Right atrium auricular region (tissue), 2 donors: ENCODE measurements around the gene ACSF3. TPM values are rescaled to one million over a fixed set of nuclear protein-coding genes. Genes with fewer than 3 reads are reported as not detected.

ENCODE experiments used
- DNase-seq: peaks from one replicate; pipeline ENCODE4 v3.0.0-alpha.2; 2019; ENCODE audit warnings: low spot score
- H3K27ac ChIP-seq, 2 donors: fragments of 200-600 bp; sonication (generic); 1 replicate in 1 of 2; 2 replicates in 1 of 2; pipeline ENCODE4 v1.5.1; 2016 to 2019
- H3K27me3 ChIP-seq, 2 donors: fragments of 200-600 bp; sonication (generic); one replicate each; pipeline versions ENCODE4 v1.5.1 to v1.6.0; 2017 to 2019
- H3K36me3 ChIP-seq: fragments of 200-600 bp; sonication (generic); one replicate; pipeline ENCODE4 v1.5.1; 2016
- H3K4me1 ChIP-seq, 2 donors: fragments of 200-600 bp; sonication (generic); one replicate each; pipeline versions ENCODE4 v1.5.1 to v1.6.0; 2017 to 2019
- H3K4me3 ChIP-seq, 2 donors: fragments of 200-600 bp; sonication (generic); 1 replicate in 1 of 2; 2 replicates in 1 of 2; pipeline ENCODE4 v1.5.1; 2017 to 2019; ENCODE audit warnings: mild to moderate bottlenecking in 1 of 2, moderate library complexity in 1 of 2
- H3K9me3 ChIP-seq, 2 donors: fragments of 200-600 bp; sonication (generic); one replicate each; pipeline ENCODE4 v1.5.1; 2019
- total RNA-seq, 2 donors: library from RNA; depleted of rRNA; stranded (reverse); fragments of >200 nt; gene quantifications; one replicate each; pipeline ENCODE4 v1.1.0, GENCODE V29; 2016
- TF ChIP-seq, protein P1 (sequence below), 2 donors: fragments of 200-600 bp; sonication (generic); IDR thresholded peaks; one replicate each; pipeline ENCODE4 v1.5.1; 2019; ENCODE audit warnings: antibody characterized with exemption in 2 of 2

The ACSF3 gene
- total RNA-seq, 2 donors from 2014 or later: 13.4 to 15.9 TPM

DNA sequence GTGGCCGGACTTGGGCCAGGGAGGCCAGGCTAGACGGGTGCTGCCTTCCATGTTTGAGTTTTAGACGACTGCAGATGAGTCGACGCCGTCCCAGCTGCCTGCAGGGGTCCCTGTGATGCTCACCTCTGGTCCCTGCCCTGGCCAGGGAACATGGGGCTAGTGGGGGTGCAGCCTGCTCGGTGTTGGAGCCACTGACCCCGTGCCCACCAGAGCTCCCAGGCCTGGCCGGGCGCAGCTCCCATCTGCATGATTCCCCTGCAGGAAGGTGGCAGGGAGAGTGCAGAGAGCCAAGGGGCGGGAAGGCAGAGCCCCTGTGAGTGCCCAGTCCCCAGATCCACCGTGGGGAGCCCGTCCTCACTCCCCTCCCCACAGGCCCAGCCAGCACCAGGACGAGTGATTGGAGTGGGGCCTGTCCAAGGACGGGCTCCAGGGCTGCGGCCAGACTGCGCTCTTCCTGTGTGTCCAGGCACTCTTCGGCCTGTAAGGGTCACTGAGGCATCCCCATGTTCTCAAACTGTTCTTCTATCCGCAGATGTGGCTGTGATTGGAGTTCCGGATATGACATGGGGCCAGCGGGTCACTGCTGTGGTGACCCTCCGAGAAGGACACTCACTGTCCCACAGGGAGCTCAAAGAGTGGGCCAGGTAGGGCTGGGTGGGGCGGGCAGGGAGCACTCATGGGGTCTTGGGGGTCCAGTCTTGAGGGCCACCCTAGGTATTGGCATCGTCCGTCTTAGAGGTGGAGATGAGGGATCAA lies 51.9 kb downstream of the ACSF3 start:
- H3K36me3 ChIP-seq: peaks cover 26% of the 10 kb centered on the region
- no peak for DNase-seq
- H3K9me3 ChIP-seq: peaks cover 0 to 11% of the 10 kb centered on the region in 2 donors
- H3K27me3 ChIP-seq: no peaks in the 10 kb centered on the region
- H3K27ac ChIP-seq: no peak overlapping the region
- H3K4me1 ChIP-seq: no peaks in the 10 kb centered on the region
- TF ChIP-seq, protein P1, sequence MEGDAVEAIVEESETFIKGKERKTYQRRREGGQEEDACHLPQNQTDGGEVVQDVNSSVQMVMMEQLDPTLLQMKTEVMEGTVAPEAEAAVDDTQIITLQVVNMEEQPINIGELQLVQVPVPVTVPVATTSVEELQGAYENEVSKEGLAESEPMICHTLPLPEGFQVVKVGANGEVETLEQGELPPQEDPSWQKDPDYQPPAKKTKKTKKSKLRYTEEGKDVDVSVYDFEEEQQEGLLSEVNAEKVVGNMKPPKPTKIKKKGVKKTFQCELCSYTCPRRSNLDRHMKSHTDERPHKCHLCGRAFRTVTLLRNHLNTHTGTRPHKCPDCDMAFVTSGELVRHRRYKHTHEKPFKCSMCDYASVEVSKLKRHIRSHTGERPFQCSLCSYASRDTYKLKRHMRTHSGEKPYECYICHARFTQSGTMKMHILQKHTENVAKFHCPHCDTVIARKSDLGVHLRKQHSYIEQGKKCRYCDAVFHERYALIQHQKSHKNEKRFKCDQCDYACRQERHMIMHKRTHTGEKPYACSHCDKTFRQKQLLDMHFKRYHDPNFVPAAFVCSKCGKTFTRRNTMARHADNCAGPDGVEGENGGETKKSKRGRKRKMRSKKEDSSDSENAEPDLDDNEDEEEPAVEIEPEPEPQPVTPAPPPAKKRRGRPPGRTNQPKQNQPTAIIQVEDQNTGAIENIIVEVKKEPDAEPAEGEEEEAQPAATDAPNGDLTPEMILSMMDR (IDR thresholded peaks at IDR 0.05): no peak
- no peak overlapping the region for H3K4me3 ChIP-seq

DNA sequence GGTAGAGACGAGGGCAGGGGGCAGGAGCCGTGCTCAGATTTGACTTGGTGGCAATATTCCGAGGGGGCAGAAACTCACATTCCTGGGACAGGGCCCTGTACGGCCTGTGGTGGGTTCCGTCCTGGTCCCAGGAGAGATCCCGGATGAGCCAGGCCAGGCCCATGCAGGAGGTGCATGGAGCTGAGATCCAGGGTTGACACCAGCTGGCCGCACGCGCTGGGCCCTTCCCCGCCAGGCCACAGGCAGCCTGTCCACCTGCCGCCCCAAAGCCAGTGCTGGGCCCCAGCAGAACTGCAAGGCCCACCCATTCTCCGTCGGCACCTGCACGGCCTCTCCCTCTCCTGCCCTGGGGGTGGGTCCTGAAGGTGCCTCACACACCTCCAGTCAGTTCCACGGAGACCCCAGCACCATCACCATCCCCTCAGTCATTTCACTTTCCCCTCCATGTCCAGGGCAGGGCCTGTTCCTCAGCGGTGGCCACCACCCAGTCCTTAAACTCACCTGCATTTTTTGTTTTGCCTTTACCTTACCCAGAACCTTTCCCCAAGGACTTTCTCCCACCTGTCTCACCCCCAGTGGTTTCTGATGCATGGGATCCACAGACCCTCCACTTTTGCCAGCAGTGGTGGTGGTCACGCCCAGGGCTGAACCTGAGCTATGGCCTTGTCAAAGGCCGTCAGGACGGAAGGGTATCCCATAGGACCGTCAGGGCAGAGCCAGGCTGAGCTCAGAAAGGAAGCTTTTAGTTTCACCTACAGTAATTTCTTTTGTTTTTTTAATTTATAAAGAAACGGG lies 52.8 kb downstream of the ACSF3 start:
- Histone ChIP-seq H3K9me3 (peaks cover 0 to 11% of the 10 kb centered on the region in 2 donors), H3K4me3 (no peak overlapping the region), H3K27me3 (no peaks in the 10 kb centered on the region), H3K4me1 (no peaks in the 10 kb centered on the region), H3K27ac (no peak overlapping the region), H3K36me3 (peaks cover 33% of the 10 kb centered on the region)
- no peak for DNase-seq
- TF ChIP-seq, protein P1 (IDR thresholded peaks at IDR 0.05): no peak

DNA sequence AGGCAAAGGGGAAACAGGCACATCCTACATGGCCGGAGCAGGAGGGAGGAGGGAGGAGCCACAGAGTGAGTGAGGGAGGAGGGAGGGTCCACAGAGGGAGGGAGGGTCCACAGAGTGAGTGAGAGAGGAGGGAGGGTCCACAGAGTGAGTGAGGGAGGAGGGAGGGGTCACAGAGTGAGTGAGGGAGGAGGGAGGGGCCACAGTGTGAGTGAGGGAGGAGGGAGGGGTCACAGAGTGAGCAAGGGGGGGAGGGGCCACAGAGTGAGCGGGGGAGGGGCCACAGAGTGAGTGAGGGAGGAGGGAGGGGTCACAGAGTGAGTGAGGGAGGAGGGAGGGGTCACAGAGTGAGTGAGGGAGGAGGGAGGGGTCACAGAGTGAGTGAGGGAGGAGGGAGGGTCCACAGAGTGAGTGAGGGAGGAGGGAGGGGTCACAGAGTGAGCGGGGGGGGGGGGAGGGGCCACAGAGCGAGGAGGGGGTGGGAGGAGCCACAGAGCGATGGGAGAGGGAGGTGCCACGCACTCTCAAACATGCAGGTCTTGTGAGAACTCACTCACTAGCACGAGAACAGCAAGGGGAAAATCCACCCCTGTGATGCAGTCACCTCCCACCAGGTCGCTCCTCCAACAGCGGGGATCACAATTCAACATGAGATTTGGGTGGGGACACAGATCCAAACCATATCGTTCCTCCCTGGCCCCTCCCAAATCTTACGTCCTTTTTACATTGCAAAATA lies 53.6 kb downstream of the ACSF3 start:
- no peak overlapping the region for H3K4me3 ChIP-seq
- no peaks in the 10 kb centered on the region for H3K27me3 ChIP-seq
- no peaks in the 10 kb centered on the region for H3K4me1 ChIP-seq
- no peak for DNase-seq
- peaks cover 40% of the 10 kb centered on the region for H3K36me3 ChIP-seq
- H3K9me3 ChIP-seq: peaks cover 0 to 11% of the 10 kb centered on the region in 2 donors
- no peak overlapping the region for H3K27ac ChIP-seq
- TF ChIP-seq, protein P1 (IDR thresholded peaks at IDR 0.05): no peak

DNA sequence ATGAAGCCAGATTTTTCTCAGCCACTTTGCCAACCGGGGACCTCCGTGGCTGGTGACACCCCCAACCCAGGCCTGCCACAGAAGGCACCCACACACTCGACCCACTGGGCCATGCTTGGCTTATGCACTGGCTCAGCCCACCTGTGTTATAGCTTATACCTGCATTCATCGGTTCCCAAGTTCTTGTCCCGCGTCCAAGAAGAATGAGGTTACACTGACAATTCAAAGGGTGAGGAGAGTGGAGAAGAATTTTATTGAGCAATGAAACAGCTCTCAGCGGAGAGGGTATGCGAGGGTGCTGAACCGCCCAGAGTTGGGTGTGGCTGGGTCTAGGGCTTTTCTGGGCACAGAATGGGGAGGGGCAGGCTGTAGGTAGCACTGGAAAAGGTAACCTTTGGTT lies 55.7 kb downstream of the ACSF3 start:
- peaks cover 0 to 11% of the 10 kb centered on the region in 2 donors for H3K9me3 ChIP-seq
- peaks cover 40% of the 10 kb centered on the region for H3K36me3 ChIP-seq
- DNase-seq: no peak
- H3K27ac ChIP-seq: no peak overlapping the region
- H3K4me1 ChIP-seq: peaks cover 0 to 2% of the 10 kb centered on the region in 2 donors
- TF ChIP-seq, protein P1 (IDR thresholded peaks at IDR 0.05): no peak
- H3K4me3 ChIP-seq: no peak overlapping the region
- H3K27me3 ChIP-seq: no peaks in the 10 kb centered on the region

DNA sequence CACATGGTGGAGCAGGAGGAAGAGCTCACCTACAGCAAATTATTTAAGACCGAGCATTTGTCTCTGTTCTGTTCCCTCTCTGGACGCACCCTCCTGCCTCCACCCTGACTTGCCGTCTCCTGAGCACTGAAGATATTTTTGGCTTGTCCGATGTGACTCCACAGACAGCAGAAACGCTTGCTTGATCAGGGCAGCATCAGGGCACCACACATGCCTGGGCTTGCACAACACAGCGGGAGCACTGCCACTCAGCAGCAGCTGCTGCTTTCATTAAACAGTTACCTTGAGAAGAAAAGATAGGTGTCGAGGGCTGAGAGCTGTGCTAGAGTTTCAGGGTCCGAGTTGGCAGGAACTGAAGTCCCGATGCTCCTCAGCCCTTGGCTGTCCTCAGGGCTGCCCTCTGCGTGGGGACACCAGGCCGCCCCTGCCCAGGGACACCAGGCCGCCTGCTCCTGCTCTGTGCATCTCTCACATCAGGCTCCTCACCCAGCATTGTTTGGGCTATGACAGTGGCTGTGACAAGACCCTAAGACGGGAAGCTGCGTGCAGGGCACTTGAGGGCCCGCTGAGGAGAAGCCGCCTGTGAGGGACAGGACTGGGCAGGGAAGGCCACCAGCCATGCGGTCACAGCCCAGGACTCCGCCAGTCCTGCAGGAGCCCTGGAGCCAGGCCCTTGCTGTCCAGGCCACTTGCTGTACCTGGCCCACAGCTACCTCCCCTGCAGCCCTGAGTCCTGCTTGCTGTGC lies 56.6 kb downstream of the ACSF3 start:
- no peak for DNase-seq
- peaks cover 0 to 11% of the 10 kb centered on the region in 2 donors for H3K4me1 ChIP-seq
- TF ChIP-seq, protein P1 (IDR thresholded peaks at IDR 0.05): no peak
- peaks cover 39% of the 10 kb centered on the region for H3K36me3 ChIP-seq
- peaks cover 0 to 11% of the 10 kb centered on the region in 2 donors for H3K9me3 ChIP-seq
- H3K27me3 ChIP-seq: no peaks in the 10 kb centered on the region
- H3K4me3 ChIP-seq: no peak overlapping the region
- no peak overlapping the region for H3K27ac ChIP-seq
